Bone marrow (tissue), 2 donors: ENCODE data around the gene SYT1.

Source experiments
- DNase-seq, 2 donors: peaks; one replicate each; lab custom pipeline; 2025; lab: John Stamatoyannopoulos, UW

Gene SYT1

GRCh38 chr12:78891646-78892353 lies 27.2 kb downstream of the SYT1 start:
- DNase-seq = no peak

- DNase-seq = no peak
Measured at GRCh38 chr12:78898416-78898815, 33.8 kb downstream of the SYT1 start.

GRCh38 chr12:78914859-78915331 lies 50.3 kb downstream of the SYT1 start:
- no peak for DNase-seq

- no peak for DNase-seq
Measured at GRCh38 chr12:78916845-78917480, 52.4 kb downstream of the SYT1 start.

GRCh38 chr12:78917513-78917912 lies 52.9 kb downstream of the SYT1 start:
- no peak for DNase-seq

GRCh38 chr12:78918268-78918667 lies 53.7 kb downstream of the SYT1 start:
- DNase-seq = no peak

- no peak for DNase-seq
Measured at GRCh38 chr12:78928200-78929074, 63.9 kb downstream of the SYT1 start.

- no peak for DNase-seq
Measured at GRCh38 chr12:78929075-78929418, 64.5 kb downstream of the SYT1 start.

GRCh38 chr12:78931466-78931990 lies 67.0 kb downstream of the SYT1 start:
- no peak for DNase-seq

- no peak for DNase-seq
Measured at GRCh38 chr12:78933014-78933413, 68.4 kb downstream of the SYT1 start.

GRCh38 chr12:78938341-78939084 lies 73.9 kb downstream of the SYT1 start:
- DNase-seq = no peak

GRCh38 chr12:78949532-78949931 lies 85.0 kb downstream of the SYT1 start:
- DNase-seq = no peak

- no peak for DNase-seq
Measured at GRCh38 chr12:78951803-78952551, 87.4 kb downstream of the SYT1 start.

GRCh38 chr12:78952552-78952929 lies 88.0 kb downstream of the SYT1 start:
- no peak for DNase-seq

GRCh38 chr12:78958941-78959340 lies 94.4 kb downstream of the SYT1 start:
- DNase-seq = no peak

GRCh38 chr12:78959556-78959955 lies 95.0 kb downstream of the SYT1 start:
- DNase-seq = no peak

GRCh38 chr12:78961171-78961570 lies 96.6 kb downstream of the SYT1 start:
- DNase-seq = no peak

GRCh38 chr12:78963439-78964227 lies 99.1 kb downstream of the SYT1 start:
- DNase-seq = no peak

- DNase-seq = no peak
Measured at GRCh38 chr12:78964521-78964920, 99.9 kb downstream of the SYT1 start.

- DNase-seq = no peak
Measured at GRCh38 chr12:78966062-78966461, 101.5 kb downstream of the SYT1 start.
